22Rv1 (cell line): Measurements from ENCODE around the gene MTHFD1L.

Experiments
- ZFX ChIP-seq: fragments of 450-650 bp; IDR thresholded peaks from 2 replicates; pipeline ENCODE4 v1.6.1; 2017; ENCODE audit warnings: antibody characterized with exemption, borderline replicate concordance
- TF ChIP-seq, protein P1 (sequence below): fragments of 450-650 bp; IDR thresholded peaks from 2 replicates; pipeline ENCODE4 v1.5.1; 2017; ENCODE audit warnings: mild to moderate bottlenecking

DNA sequence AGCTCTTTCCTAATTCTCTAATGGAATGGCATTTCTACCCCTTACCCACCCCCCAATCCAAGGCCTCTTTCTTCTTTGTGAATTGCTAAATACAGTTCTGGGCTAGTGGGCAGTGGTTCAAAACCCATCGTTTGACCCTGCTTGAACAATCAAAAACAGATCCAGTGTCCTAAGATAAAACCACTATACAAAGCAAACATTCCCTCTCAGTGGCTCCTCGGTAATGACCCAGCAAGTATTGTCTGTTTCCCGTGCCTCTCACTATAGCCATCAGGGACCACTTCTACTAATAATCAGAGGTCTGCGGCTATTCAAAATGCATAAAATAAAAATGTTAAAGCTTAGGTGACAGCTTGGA is 230.7 kb downstream of the MTHFD1L start:
- TF ChIP-seq, protein P1, sequence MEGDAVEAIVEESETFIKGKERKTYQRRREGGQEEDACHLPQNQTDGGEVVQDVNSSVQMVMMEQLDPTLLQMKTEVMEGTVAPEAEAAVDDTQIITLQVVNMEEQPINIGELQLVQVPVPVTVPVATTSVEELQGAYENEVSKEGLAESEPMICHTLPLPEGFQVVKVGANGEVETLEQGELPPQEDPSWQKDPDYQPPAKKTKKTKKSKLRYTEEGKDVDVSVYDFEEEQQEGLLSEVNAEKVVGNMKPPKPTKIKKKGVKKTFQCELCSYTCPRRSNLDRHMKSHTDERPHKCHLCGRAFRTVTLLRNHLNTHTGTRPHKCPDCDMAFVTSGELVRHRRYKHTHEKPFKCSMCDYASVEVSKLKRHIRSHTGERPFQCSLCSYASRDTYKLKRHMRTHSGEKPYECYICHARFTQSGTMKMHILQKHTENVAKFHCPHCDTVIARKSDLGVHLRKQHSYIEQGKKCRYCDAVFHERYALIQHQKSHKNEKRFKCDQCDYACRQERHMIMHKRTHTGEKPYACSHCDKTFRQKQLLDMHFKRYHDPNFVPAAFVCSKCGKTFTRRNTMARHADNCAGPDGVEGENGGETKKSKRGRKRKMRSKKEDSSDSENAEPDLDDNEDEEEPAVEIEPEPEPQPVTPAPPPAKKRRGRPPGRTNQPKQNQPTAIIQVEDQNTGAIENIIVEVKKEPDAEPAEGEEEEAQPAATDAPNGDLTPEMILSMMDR = no peak
- TF ChIP-seq ZFX = no peak
